A549 (cell line): ENCODE results near the gene SNORC. TPM values are rescaled to one million over a fixed set of nuclear protein-coding genes. Genes with fewer than 3 reads are reported as not detected.
"Not testable (repeated sequence)": the region's sequence is repeated elsewhere in the genome, so short reads cannot be mapped to it uniquely, and the experiment has no call there.

Experiments
- ATAC-seq, 2 experiments: fragments of 200-7000 bp in 1 of 2; fragments of >200 bp in 1 of 2; cut with Nextera tagmentation in 1 of 2; cut with Tn5 transposase in 1 of 2; 3 replicates each; pipeline versions ENCODE4 v1.8.0 to v1.9.1; 2018 to 2020; ENCODE audit warnings: mild to moderate bottlenecking in 1 of 2, moderate library complexity in 1 of 2
- CTCF ChIA-PET: fragments of 300-600 bp; sonication (Branson Sonifier 250); formaldehyde crosslinking; extraction: SDS; loops from one replicate; lab custom pipeline; 2021; ENCODE audit warnings: antibody characterized with exemption, inconsistent platforms; lab: Yijun Ruan, JAX
- POLR2A ChIA-PET: fragments of 350-600 bp; formaldehyde crosslinking; extraction: SDS; loops from one replicate; lab custom pipeline; 2021; ENCODE audit warnings: antibody characterized with exemption, inconsistent platforms; lab: Yijun Ruan, JAX
- DNase-seq, 2 experiments: peaks; one replicate each; pipeline versions ENCODE4 v3.0.0 to v3.0.0-alpha.2; 2011 to 2016; ENCODE audit warnings: low read depth in 1 of 2, low spot score in 1 of 2
- FAIRE-seq: peaks from 2 replicates; lab custom pipeline; 2011; peaks lifted over from hg19 to GRCh38; lab: Jason Lieb, UNC
- H3K27ac ChIP-seq, 2 experiments: fragments of >200 bp; sonication (Bioruptor Twin); formaldehyde crosslinking; 3 replicates each; pipeline ENCODE4 v1.5.1; 2016 to 2017
- H3K4me1 ChIP-seq: fragments of >200 bp; sonication (Bioruptor Twin); formaldehyde crosslinking; 3 replicates; pipeline ENCODE4 v1.6.1; 2016
- H3K4me2 ChIP-seq: fragments of >200 bp; sonication (Bioruptor Twin); formaldehyde crosslinking; 3 replicates; pipeline ENCODE4 v1.6.1; 2016
- H3K4me3 ChIP-seq: fragments of >200 bp; sonication (Bioruptor Twin); formaldehyde crosslinking; 3 replicates; pipeline ENCODE4 v1.5.1; 2016
- H3K9me3 ChIP-seq: fragments of >200 bp; sonication (Bioruptor Twin); formaldehyde crosslinking; 3 replicates; pipeline ENCODE4 v1.6.1; 2016
- CEBPB ChIP-seq, 2 experiments: fragments of >200 bp in 1 of 2; sonication (Bioruptor Twin) in 1 of 2; formaldehyde crosslinking in 1 of 2; IDR thresholded peaks; 2 replicates each; pipeline ENCODE4 v1.6.1; 2012 to 2016
- EP300 ChIP-seq, 2 experiments: fragments of >200 bp; sonication (Bioruptor Twin); formaldehyde crosslinking; IDR thresholded peaks; 2 replicates in 1 of 2; 3 replicates in 1 of 2; pipeline ENCODE4 v1.6.1; 2016 to 2017
- FOSB ChIP-seq: fragments of 250-450 bp; sonication (Bioruptor Pico); IDR thresholded peaks from 2 replicates; pipeline ENCODE4 v1.5.0; 2020; ENCODE audit warnings: mild to moderate bottlenecking, moderate library complexity
- FOXS1 ChIP-seq: fragments of 250-450 bp; sonication (Bioruptor Pico); IDR thresholded peaks from 2 replicates; pipeline ENCODE4 v1.5.0; 2020; ENCODE audit warnings: mild to moderate bottlenecking, moderate library complexity
- HEYL ChIP-seq: fragments of 250-450 bp; sonication (Bioruptor Pico); IDR thresholded peaks from 2 replicates; pipeline ENCODE4 v1.8.0; 2021; ENCODE audit warnings: mild to moderate bottlenecking, moderate library complexity
- HOXA7 ChIP-seq: fragments of 250-450 bp; sonication (Bioruptor Pico); IDR thresholded peaks from 2 replicates; pipeline ENCODE4 v1.5.0; 2020; ENCODE audit warnings: mild to moderate bottlenecking, moderate library complexity
- HOXB13 ChIP-seq: fragments of 250-450 bp; sonication (Bioruptor Pico); IDR thresholded peaks from 2 replicates; pipeline ENCODE4 v1.5.0; 2020; ENCODE audit warnings: low read depth, mild to moderate bottlenecking, moderate library complexity
- KDM1A ChIP-seq: fragments of 200-600 bp; sonication (generic); IDR thresholded peaks from 2 replicates; pipeline ENCODE4 v1.6.1; 2016; ENCODE audit warnings: low read depth, mild to moderate bottlenecking
- KDM5A ChIP-seq: fragments of 200-600 bp; sonication (generic); IDR thresholded peaks from 2 replicates; pipeline ENCODE4 v1.6.1; 2016; ENCODE audit warnings: antibody characterized with exemption, mild to moderate bottlenecking
- MAFK ChIP-seq: fragments of 450-650 bp; IDR thresholded peaks from 2 replicates; pipeline ENCODE4 v1.6.1; 2014; ENCODE audit not compliant: partially characterized antibody
- MAZ ChIP-seq: fragments of 150-350 bp; IDR thresholded peaks from 2 replicates; pipeline ENCODE4 v1.6.1; 2014; ENCODE audit warnings: antibody characterized with exemption, low read depth, low read length, borderline replicate concordance
- NPAS2 ChIP-seq: fragments of 250-450 bp; sonication (Bioruptor Pico); IDR thresholded peaks from 2 replicates; pipeline ENCODE4 v1.8.0; 2022; ENCODE audit warnings: mild to moderate bottlenecking, moderate library complexity, borderline replicate concordance
- NR3C1 ChIP-seq: fragments of >200 bp; sonication (Bioruptor Twin); formaldehyde crosslinking; IDR thresholded peaks from 3 replicates; pipeline ENCODE4 v1.6.1; 2017
- PHF8 ChIP-seq: fragments of 200-600 bp; sonication (generic); IDR thresholded peaks from 2 replicates; pipeline ENCODE4 v1.6.1; 2016; ENCODE audit warnings: low read depth, mild to moderate bottlenecking, antibody characterized with exemption, moderate library complexity, borderline replicate concordance
- RARB ChIP-seq: fragments of 250-450 bp; sonication (Bioruptor Pico); IDR thresholded peaks from 2 replicates; pipeline ENCODE4 v1.8.0; 2021; ENCODE audit warnings: mild to moderate bottlenecking, moderate library complexity
- RCOR1 ChIP-seq: fragments of 150-350 bp; IDR thresholded peaks from 2 replicates; pipeline ENCODE4 v1.6.1; 2014; ENCODE audit warnings: antibody characterized with exemption, low read length, low read depth
- RFX5 ChIP-seq: fragments of 450-650 bp; IDR thresholded peaks from 2 replicates; pipeline ENCODE4 v1.7.1; 2014; ENCODE audit warnings: antibody characterized with exemption, mild to moderate bottlenecking, moderate library complexity
- RNF2 ChIP-seq: fragments of 200-600 bp; sonication (generic); IDR thresholded peaks from 2 replicates; pipeline ENCODE4 v1.6.1; 2016; ENCODE audit warnings: low read depth, mild to moderate bottlenecking, antibody characterized with exemption, moderate library complexity, borderline replicate concordance
- SMC3 ChIP-seq: fragments of >200 bp; sonication (Bioruptor Twin); formaldehyde crosslinking; IDR thresholded peaks from 3 replicates; pipeline ENCODE4 v1.6.1; 2018; ENCODE audit warnings: inconsistent platforms
- TFCP2L1 ChIP-seq: fragments of 250-450 bp; sonication (Bioruptor Pico); IDR thresholded peaks from 2 replicates; pipeline ENCODE4 v1.5.0; 2021; ENCODE audit warnings: mild to moderate bottlenecking
- ZC3H11A ChIP-seq: fragments of 450-650 bp; IDR thresholded peaks from 2 replicates; pipeline ENCODE4 v1.6.1; 2014; ENCODE audit warnings: antibody characterized with exemption, mild to moderate bottlenecking
- ZFP36 ChIP-seq: fragments of 450-650 bp; IDR thresholded peaks from 2 replicates; pipeline ENCODE4 v1.6.1; 2014; ENCODE audit warnings: borderline replicate concordance; ENCODE audit not compliant: partially characterized antibody
- ZSCAN20 ChIP-seq: fragments of 250-450 bp; sonication (Bioruptor Pico); IDR thresholded peaks from 2 replicates; pipeline ENCODE4 v1.8.0; 2022; ENCODE audit warnings: mild to moderate bottlenecking, moderate library complexity
- WGBS: methylation state at CpG from one replicate; pipeline ENCODE4 v1.1.6; 2017; ENCODE audit errors: missing lambda C conversion rate; 5-methylcytosine and 5-hydroxymethylcytosine counted together
- polyA plus RNA-seq, 4 experiments: library from polyadenylated mRNA; depleted of rRNA in 3 of 4; stranded (reverse); fragments of >200 nt; fragmentation: RNase III in 1 of 4; extraction: RNeasy Plus Mini Kit Qiagen cat#74134 plus additional on column Dnase treatment in 1 of 4; gene quantifications; 2 replicates in 3 of 4; 3 replicates in 1 of 4; pipeline ENCODE4 v1.2.3, GENCODE V29; 2011 to 2017
- TF ChIP-seq, protein P1 (sequence below): fragments of 250-450 bp; sonication (Bioruptor Pico); IDR thresholded peaks from 2 replicates; pipeline ENCODE4 v1.5.0; 2020; ENCODE audit warnings: low read depth, mild to moderate bottlenecking, moderate library complexity

The SNORC gene
- polyA plus RNA-seq, 2 of the 4 experiments (the other 2 are of a cell fraction), result 8.4 to 9.1 TPM

DNA sequence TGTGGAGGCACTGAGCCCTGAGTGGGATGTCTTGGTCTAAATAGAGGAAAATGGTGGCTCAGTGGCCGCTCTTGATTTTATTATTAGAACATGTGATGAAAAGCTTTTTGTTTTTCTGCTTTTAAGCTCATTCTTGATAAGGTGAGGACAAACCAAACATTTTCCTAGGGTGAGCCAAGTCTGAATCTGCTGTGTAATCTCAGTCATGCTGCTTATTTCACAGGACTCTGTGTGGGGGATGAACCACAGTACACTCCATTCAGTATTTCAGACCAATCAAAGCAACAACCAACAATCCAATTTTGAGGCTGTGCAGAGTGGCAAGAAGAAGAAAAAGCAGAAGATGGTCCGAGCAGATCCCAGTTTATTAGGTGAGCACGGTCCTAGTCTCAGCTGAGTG lies 20.0 kb upstream of the SNORC start:
- POLR2A ChIA-PET, result no interaction called here
- 89% methylated on average over 3 of the region's 3 CpGs for WGBS
- no peaks in the 10 kb centered on the region for H3K9me3 ChIP-seq
- DNase-seq, result no peak
- H3K4me2 ChIP-seq, result no peak overlapping the region
- no peak for ATAC-seq
- CTCF ChIA-PET, result interaction anchor here (2.1 kb wide), 1 partner anchor 204 kb away, joined by 5 read pairs; no protein-coding TSS in a partner anchor
- peaks cover 47% of the 10 kb centered on the region for H3K4me1 ChIP-seq
- no peak overlapping the region for H3K4me3 ChIP-seq
- H3K27ac ChIP-seq, result no peak overlapping the region
- no peak for FAIRE-seq
- TF ChIP-seq FOXS1 (CRISPR knock-in tag) (no peak), RCOR1 (no peak), ZFP36 (no peak), ZSCAN20 (CRISPR knock-in tag) (no peak), NPAS2 (CRISPR knock-in tag) (no peak), RFX5 (no peak), KDM5A (no peak), EP300 (IDR thresholded peaks at IDR 0.05) (no peak), KDM1A (no peak), PHF8 (no peak), HEYL (CRISPR knock-in tag) (no peak), TFCP2L1 (CRISPR knock-in tag) (no peak)
- TF ChIP-seq, protein P1, sequence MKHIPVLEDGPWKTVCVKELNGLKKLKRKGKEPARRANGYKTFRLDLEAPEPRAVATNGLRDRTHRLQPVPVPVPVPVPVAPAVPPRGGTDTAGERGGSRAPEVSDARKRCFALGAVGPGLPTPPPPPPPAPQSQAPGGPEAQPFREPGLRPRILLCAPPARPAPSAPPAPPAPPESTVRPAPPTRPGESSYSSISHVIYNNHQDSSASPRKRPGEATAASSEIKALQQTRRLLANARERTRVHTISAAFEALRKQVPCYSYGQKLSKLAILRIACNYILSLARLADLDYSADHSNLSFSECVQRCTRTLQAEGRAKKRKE (CRISPR knock-in tag), result no peak

GRCh38 chr2:232852081-232852480 lies 18.0 kb upstream of the SNORC start:
- H3K27ac ChIP-seq, result peak overlapping the region; percentile 35 to 98; a peak in 5 of 6 replicates
- H3K4me2 ChIP-seq, H3K4me3 ChIP-seq, DNase-seq, H3K9me3 ChIP-seq, FAIRE-seq, POLR2A ChIA-PET, ATAC-seq: not testable (repeated sequence)
- CTCF ChIA-PET, result interaction anchor here (1.0 to 3.2 kb wide), 16 partner anchors 10 to 399 kb away, joined by 3 to 26 read pairs (median 5); partner anchors contain the start of genes ATG16L1 and NEU2
- 76% methylated on average over 11 of the region's 11 CpGs for WGBS
- peaks cover 55% of the 10 kb centered on the region for H3K4me1 ChIP-seq

- POLR2A ChIA-PET, result no interaction called here
- Histone ChIP-seq H3K27ac (peak overlapping the region; percentile 35 to 98; a peak in 5 of 6 replicates), H3K9me3 (no peaks in the 10 kb centered on the region), H3K4me2 (peak overlapping the region; percentile 90; the same call in 1 of the 3 replicates), H3K4me3 (no peak overlapping the region), H3K4me1 (peaks cover 60% of the 10 kb centered on the region)
- FAIRE-seq, result no peak
- no peak for ATAC-seq
- TF ChIP-seq HOXA7 (CRISPR knock-in tag) (no peak), SMC3 (no peak), RARB (CRISPR knock-in tag) (no peak), FOSB (no peak), CEBPB (IDR thresholded peaks at IDR 0.05) (no peak), MAFK (no peak), KDM1A (no peak), ZC3H11A (no peak), RNF2 (no peak), MAZ (no peak), HOXB13 (no peak), NR3C1 (no peak)
- TF ChIP-seq, protein P1 (CRISPR knock-in tag), result no peak
- no peak for DNase-seq
- WGBS, result 30% methylated on average over 2 of the region's 2 CpGs
- CTCF ChIA-PET, result interaction anchor here (0.6 to 3.2 kb wide), 40 partner anchors 9 to 585 kb away, joined by 3 to 26 read pairs (median 4); partner anchors contain the start of genes ATG16L1, NEU2 and SNORC
These were observed 17.4 kb upstream of the SNORC start for GRCh38 chr2:232852676-232853075.
